Cardiac atrium fibroblast (primary cell): ENCODE results near the gene EFNA1. TPM values are rescaled to one million over a fixed set of nuclear protein-coding genes. Genes with fewer than 3 reads are reported as not detected.

Experiments used
- total RNA-seq: library from RNA; depleted of rRNA; stranded (reverse); fragments of >200 nt; gene quantifications from 2 replicates; pipeline ENCODE4 v1.2.3, GENCODE V29; 2015

Gene EFNA1
- 5.8 and 12.2 TPM in 2 replicates for total RNA-seq

GRCh38 chr1:155127105-155127966 lies at the start of gene EFNA1:
TSS of gene EFNA1 (plus strand) at chr1:155127876. CDS start at chr1:155127978, 102 bp downstream.

GRCh38 chr1:155078469-155079209 lies 49.0 kb upstream of the EFNA1 start, which contains the start of gene EFNA3:
TSS of gene EFNA3 (plus strand) at chr1:155078837. CDS start at chr1:155078942, 105 bp downstream.

GRCh38 chr1:155135415-155136028 lies 7.8 kb downstream of the EFNA1 start, which contains the start of gene SLC50A1:
TSS of gene SLC50A1 (plus strand) at chr1:155135852. CDS start at chr1:155135912, 60 bp downstream.

GRCh38 chr1:155139895-155140629 lies 12.4 kb downstream of the EFNA1 start, which contains the start of gene DPM3:
TSS of gene DPM3 (minus strand) at chr1:155140531. CDS start at chr1:155140240, 291 bp downstream.

GRCh38 chr1:155172732-155173477 lies 45.2 kb downstream of the EFNA1 start, which contains the start of gene KRTCAP2:
TSS of gene KRTCAP2 (minus strand) at chr1:155173304. CDS start at chr1:155173224, 80 bp downstream.

GRCh38 chr1:155173478-155174323 lies 46.0 kb downstream of the EFNA1 start, which contains the start of gene TRIM46:
TSS of gene TRIM46 (plus strand) at chr1:155173849. CDS start at chr1:155173967, 118 bp downstream.

Other genes with a start within 250 kb of the EFNA1 start
- 6.3 and 11.2 TPM in 2 replicates for gene PMVK, start 191.2 kb upstream of the EFNA1 start, total RNA-seq
- gene PBXIP1, start 171.8 kb upstream of the EFNA1 start, total RNA-seq: 56.7 and 64.0 TPM in 2 replicates
- gene PYGO2, start 166.1 kb upstream of the EFNA1 start, total RNA-seq: 7.8 and 10.7 TPM in 2 replicates
- gene SHC1, start 157.1 kb upstream of the EFNA1 start, total RNA-seq: 311 and 372 TPM in 2 replicates
- gene CKS1B, start 153.2 kb upstream of the EFNA1 start, total RNA-seq: 22.6 and 37.6 TPM in 2 replicates
- 19.6 and 24.9 TPM in 2 replicates for gene FLAD1, start 144.5 kb upstream of the EFNA1 start, total RNA-seq
- gene LENEP, start 134.3 kb upstream of the EFNA1 start, total RNA-seq: not detected in 2 replicates
- gene ZBTB7B, start 125.1 kb upstream of the EFNA1 start, total RNA-seq: 13.9 and 16.8 TPM in 2 replicates
- gene DCST2, start 94.1 kb upstream of the EFNA1 start, total RNA-seq: 0.18 TPM in 1 of 2 replicates, not detected in the other
- gene DCST1, start 94.1 kb upstream of the EFNA1 start, total RNA-seq: not detected in 2 replicates
- 125 and 162 TPM in 2 replicates for gene ADAM15, start 76.6 kb upstream of the EFNA1 start, total RNA-seq
- 5.8 and 8.5 TPM in 2 replicates for gene EFNA4, start 64.1 kb upstream of the EFNA1 start, total RNA-seq
- 0.90 and 2.8 TPM in 2 replicates for gene EFNA3, start 49.0 kb upstream of the EFNA1 start, total RNA-seq
- 36.6 and 43.5 TPM in 2 replicates for gene SLC50A1, start 8.0 kb downstream of the EFNA1 start, total RNA-seq
- 26.9 and 50.1 TPM in 2 replicates for gene DPM3, start 12.7 kb downstream of the EFNA1 start, total RNA-seq
- gene KRTCAP2, start 45.4 kb downstream of the EFNA1 start, total RNA-seq: 139 and 169 TPM in 2 replicates
- gene TRIM46, start 46.0 kb downstream of the EFNA1 start, total RNA-seq: 0.97 and 1.1 TPM in 2 replicates
- gene THBS3, start 80.0 kb downstream of the EFNA1 start, total RNA-seq: 11.9 and 14.7 TPM in 2 replicates
- 46.0 and 73.2 TPM in 2 replicates for gene MTX1, start 80.8 kb downstream of the EFNA1 start, total RNA-seq
- 6.6 and 7.6 TPM in 2 replicates for gene ENTREP3, start 127.6 kb downstream of the EFNA1 start, total RNA-seq
- gene SCAMP3, start 134.5 kb downstream of the EFNA1 start, total RNA-seq: 67.5 and 116 TPM in 2 replicates
- 22.2 and 25.6 TPM in 2 replicates for gene CLK2, start 145.6 kb downstream of the EFNA1 start, total RNA-seq
- under 0.01 and 0.90 TPM in 2 replicates for gene HCN3, start 149.6 kb downstream of the EFNA1 start, total RNA-seq
- gene PKLR, start 173.6 kb downstream of the EFNA1 start, total RNA-seq: not detected in 2 replicates
- gene FDPS, start 181.0 kb downstream of the EFNA1 start, total RNA-seq: 160 and 262 TPM in 2 replicates
- gene RUSC1, start 193.0 kb downstream of the EFNA1 start, total RNA-seq: 22.4 and 38.1 TPM in 2 replicates